ENCODE measurements around the gene SERPINB4. TPM values are rescaled to one million over a fixed set of nuclear protein-coding genes. Genes with fewer than 3 reads are reported as not detected.

Gene SERPINB4
- total and polyA plus RNA-seq, 5 experiments from 2014 or later: not detected

- Mint-ChIP-seq H3K9me3 (peaks cover 0 to 2% (median 0%) of the 10 kb centered on the region in 9 donors), H3K27ac (no peak overlapping the region), H3K4me1 (no peaks in the 10 kb centered on the region), H3K4me3 (no peak overlapping the region), H3K36me3 (no peaks in the 10 kb centered on the region), H3K27me3 (peaks cover 4 to 23% (median 8%) of the 10 kb centered on the region in 5 donors)
- no peak for DNase-seq
- POLR2A ChIA-PET: no interaction called here
- ATAC-seq: no peak
These were observed 55.1 kb downstream of the SERPINB4 start for GRCh38 chr18:63588909-63589308.

Other genes with a start within 250 kb of the SERPINB4 start
- 10 to 100 TPM; 69.8 to 74.8 TPM for gene VPS4B, start 221.8 kb downstream of the SERPINB4 start, total RNA-seq
- 10 to 100 TPM; 41.0 to 57.8 (median 48.8) TPM for gene VPS4B, start 221.8 kb downstream of the SERPINB4 start, polyA plus RNA-seq
- not detected for gene SERPINB5, start 167.3 kb downstream of the SERPINB4 start, total RNA-seq
- not detected for gene SERPINB5, start 167.3 kb downstream of the SERPINB4 start, polyA plus RNA-seq
- not detected for gene SERPINB12, start 101.9 kb downstream of the SERPINB4 start, total RNA-seq
- not detected for gene SERPINB12, start 101.9 kb downstream of the SERPINB4 start, polyA plus RNA-seq
- not detected for gene SERPINB13, start 56.9 kb downstream of the SERPINB4 start, total RNA-seq
- gene SERPINB13, start 56.9 kb downstream of the SERPINB4 start, polyA plus RNA-seq: not detected
- gene SERPINB3, start 17.6 kb upstream of the SERPINB4 start, total RNA-seq: not detected
- gene SERPINB3, start 17.6 kb upstream of the SERPINB4 start, polyA plus RNA-seq: not detected
- gene SERPINB11, start 58.7 kb upstream of the SERPINB4 start, total RNA-seq: not detected
- not detected for gene SERPINB11, start 58.7 kb upstream of the SERPINB4 start, polyA plus RNA-seq
- not detected for gene SERPINB7, start 131.2 kb upstream of the SERPINB4 start, total RNA-seq
- not detected for gene SERPINB7, start 131.2 kb upstream of the SERPINB4 start, polyA plus RNA-seq
- 1 to 10 TPM; 1.5 to 1.9 TPM for gene SERPINB2, start 243.4 kb upstream of the SERPINB4 start, total RNA-seq
- gene SERPINB2, start 243.4 kb upstream of the SERPINB4 start, polyA plus RNA-seq: under 1 TPM in 1 of 3 donors, not detected in 2; 0.09 TPM

Measured in naive thymus-derived CD8-positive, alpha-beta T cell (primary cell).